ENCODE results near the gene FILIP1. TPM values are rescaled to one million over a fixed set of nuclear protein-coding genes. Genes with fewer than 3 reads are reported as not detected.

Gene FILIP1
- total RNA-seq, 1 donor from 2014 or later = 41.5 TPM

GRCh38 chr6:75272145-75272840 lies 221.3 kb downstream of the FILIP1 start:
- DNase-seq (ENCODE audit: low read depth) = no peak

- no peak for DNase-seq (ENCODE audit: low read depth)
These were observed 224.6 kb downstream of the FILIP1 start for GRCh38 chr6:75268988-75269354.

GRCh38 chr6:75268121-75268987 lies 225.2 kb downstream of the FILIP1 start:
- DNase-seq (ENCODE audit: low read depth) = no peak

- DNase-seq (ENCODE audit: low read depth) = no peak
These were observed 226.1 kb downstream of the FILIP1 start for GRCh38 chr6:75267461-75267860.

- DNase-seq (ENCODE audit: low read depth) = peak; percentile 59
These were observed 226.8 kb downstream of the FILIP1 start for GRCh38 chr6:75266716-75267291.

- no peak for DNase-seq (ENCODE audit: low read depth)
These were observed 230.2 kb downstream of the FILIP1 start for GRCh38 chr6:75263401-75263750.

- DNase-seq (ENCODE audit: low read depth) = no peak
These were observed 230.7 kb downstream of the FILIP1 start for GRCh38 chr6:75262716-75263400.

- DNase-seq (ENCODE audit: low read depth) = no peak
These were observed 232.3 kb downstream of the FILIP1 start for GRCh38 chr6:75261299-75261698.

GRCh38 chr6:75257343-75258087 lies 236.1 kb downstream of the FILIP1 start:
- DNase-seq (ENCODE audit: low read depth) = no peak

- no peak for DNase-seq (ENCODE audit: low read depth)
These were observed 243.0 kb downstream of the FILIP1 start for GRCh38 chr6:75250552-75250951.

- DNase-seq (ENCODE audit: low read depth) = no peak
These were observed 243.8 kb downstream of the FILIP1 start for GRCh38 chr6:75249837-75250236.

GRCh38 chr6:75246386-75246785 lies 247.2 kb downstream of the FILIP1 start:
- DNase-seq (ENCODE audit: low read depth) = no peak

GRCh38 chr6:75244063-75244584 lies 249.5 kb downstream of the FILIP1 start:
- no peak for DNase-seq (ENCODE audit: low read depth)

- peak; percentile 98 for DNase-seq (ENCODE audit: low read depth)
These were observed 250.1 kb downstream of the FILIP1 start, which contains the start of gene COX7A2 for GRCh38 chr6:75243333-75244062. Gene COX7A2 (minus strand): TSS chr6:75243801. CDS start chr6:75243734, 67 bp downstream.

Small RNAs within 50 kb of the gene (microRNA-seq; reads per million reads assigned to microRNA genes)
- not detected for gene MIR4463

Other genes starting within 250 kb of the FILIP1 start
- 260 and 1,028 TPM in 2 replicates for gene COX7A2, start 250.0 kb downstream of the FILIP1 start, total RNA-seq
- gene TMEM30A, start 209.0 kb downstream of the FILIP1 start, total RNA-seq = 118 and 119 TPM in 2 replicates
- 64.5 and 72.6 TPM in 2 replicates for gene SENP6, start 108.1 kb upstream of the FILIP1 start, total RNA-seq